Prostate gland (tissue), 2 donors: ENCODE measurements around the gene ASB13.

ENCODE experiments used
- CTCF ChIP-seq, 4 experiments: fragments of 200-600 bp in 2 of 4; fragments of 450-650 bp in 2 of 4; sonication (generic) in 2 of 4; IDR thresholded peaks; 1 replicate in 3 of 4; 2 replicates in 1 of 4; pipeline ENCODE4 v1.5.1; 2016 to 2019; ENCODE audit warnings: antibody characterized with exemption in 4 of 4, mild to moderate bottlenecking in 2 of 4, moderate library complexity in 2 of 4
- POLR2A ChIP-seq: fragments of 450-650 bp; IDR thresholded peaks from one replicate; pipeline ENCODE4 v1.6.1; 2016; ENCODE audit warnings: antibody characterized with exemption, mild to moderate bottlenecking
- POLR2AphosphoS5 ChIP-seq: sonication (generic); formaldehyde crosslinking; IDR thresholded peaks from one replicate; pipeline ENCODE4 v1.6.1; 2017; ENCODE audit warnings: antibody characterized with exemption

GRCh38 chr10:5633166-5633749 lies 33.1 kb downstream of the ASB13 start:
- TF ChIP-seq POLR2A, result no peak
- no peak for TF ChIP-seq POLR2AphosphoS5
- TF ChIP-seq CTCF (IDR thresholded peaks at IDR 0.05), result no peak
